Gastroesophageal sphincter (tissue), 3 donors: ENCODE data around the gene ZNF638.

Experiments used
- POLR2A ChIP-seq, 2 donors: fragments of 450-650 bp; IDR thresholded peaks; one replicate each; pipeline ENCODE4 v1.6.1; 2017; ENCODE audit warnings: antibody characterized with exemption in 2 of 2, mild to moderate bottlenecking in 2 of 2, moderate library complexity in 1 of 2
- POLR2AphosphoS5 ChIP-seq: sonication (generic); formaldehyde crosslinking; IDR thresholded peaks from one replicate; pipeline ENCODE4 v1.6.1; 2017; ENCODE audit warnings: antibody characterized with exemption
- TF ChIP-seq, protein P1 (sequence below), 4 experiments: fragments of 200-600 bp in 2 of 4; fragments of 450-650 bp in 2 of 4; sonication (generic) in 1 of 4; IDR thresholded peaks; one replicate each; pipeline ENCODE4 v1.5.1; 2017 to 2019; ENCODE audit warnings: antibody characterized with exemption in 4 of 4, mild to moderate bottlenecking in 2 of 4, moderate library complexity in 2 of 4

- TF ChIP-seq, protein P1, sequence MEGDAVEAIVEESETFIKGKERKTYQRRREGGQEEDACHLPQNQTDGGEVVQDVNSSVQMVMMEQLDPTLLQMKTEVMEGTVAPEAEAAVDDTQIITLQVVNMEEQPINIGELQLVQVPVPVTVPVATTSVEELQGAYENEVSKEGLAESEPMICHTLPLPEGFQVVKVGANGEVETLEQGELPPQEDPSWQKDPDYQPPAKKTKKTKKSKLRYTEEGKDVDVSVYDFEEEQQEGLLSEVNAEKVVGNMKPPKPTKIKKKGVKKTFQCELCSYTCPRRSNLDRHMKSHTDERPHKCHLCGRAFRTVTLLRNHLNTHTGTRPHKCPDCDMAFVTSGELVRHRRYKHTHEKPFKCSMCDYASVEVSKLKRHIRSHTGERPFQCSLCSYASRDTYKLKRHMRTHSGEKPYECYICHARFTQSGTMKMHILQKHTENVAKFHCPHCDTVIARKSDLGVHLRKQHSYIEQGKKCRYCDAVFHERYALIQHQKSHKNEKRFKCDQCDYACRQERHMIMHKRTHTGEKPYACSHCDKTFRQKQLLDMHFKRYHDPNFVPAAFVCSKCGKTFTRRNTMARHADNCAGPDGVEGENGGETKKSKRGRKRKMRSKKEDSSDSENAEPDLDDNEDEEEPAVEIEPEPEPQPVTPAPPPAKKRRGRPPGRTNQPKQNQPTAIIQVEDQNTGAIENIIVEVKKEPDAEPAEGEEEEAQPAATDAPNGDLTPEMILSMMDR (IDR thresholded peaks at IDR 0.05), result no peak
- TF ChIP-seq POLR2AphosphoS5, result no peak
- no peak for TF ChIP-seq POLR2A (IDR thresholded peaks at IDR 0.05)
Observed at GRCh38 chr2:71395471-71395870, 63.9 kb downstream of the ZNF638 start.
